ENCODE data around the gene STK16.
"Not testable (repeated sequence)": the region's sequence is repeated elsewhere in the genome, so short reads cannot be mapped to it uniquely, and the experiment has no call there.

The STK16 gene

GRCh38 chr2:219246559-219246958, 1.3 kb downstream of the STK16 start:
- DNase-seq: no peak

DNA sequence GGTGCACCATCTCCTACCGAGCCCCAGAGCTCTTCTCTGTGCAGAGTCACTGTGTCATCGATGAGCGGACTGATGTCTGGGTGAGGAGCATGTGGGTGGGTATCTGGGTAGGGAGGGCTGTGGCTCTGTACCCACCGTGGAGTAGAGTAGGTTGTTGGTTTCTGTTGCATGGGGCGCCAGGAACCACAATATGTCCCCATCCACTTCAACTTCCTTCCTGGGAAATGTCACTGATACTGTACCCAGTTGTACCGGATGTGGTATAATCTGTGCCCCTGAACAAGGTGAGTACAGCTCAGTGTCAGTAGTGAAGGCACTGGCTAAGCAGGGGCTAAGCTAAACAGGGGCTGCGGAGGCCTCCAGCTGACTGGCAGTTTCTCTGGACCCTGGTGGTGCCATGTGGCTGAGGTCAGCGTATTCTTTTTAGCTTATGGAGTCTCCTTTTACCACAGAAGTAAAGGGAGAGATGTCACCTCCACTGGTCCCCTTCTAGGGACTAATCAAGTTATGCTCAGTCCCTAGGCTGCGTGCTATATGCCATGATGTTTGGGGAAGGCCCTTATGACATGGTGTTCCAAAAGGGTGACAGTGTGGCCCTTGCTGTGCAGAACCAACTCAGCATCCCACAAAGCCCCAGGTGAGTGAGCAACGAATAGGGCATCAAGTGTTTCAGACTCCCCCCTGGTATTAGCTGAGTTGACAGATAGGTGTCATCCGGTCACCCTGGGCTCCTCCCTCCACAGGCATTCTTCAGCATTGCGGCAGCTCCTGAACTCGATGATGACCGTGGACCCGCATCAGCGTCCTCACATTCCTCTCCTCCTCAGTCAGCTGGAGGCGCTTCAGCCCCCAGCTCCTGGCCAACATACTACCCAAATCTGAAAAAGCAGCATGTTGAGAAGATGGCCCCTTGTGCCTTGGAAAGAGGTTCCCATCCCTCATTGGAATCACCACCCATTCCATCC, 2.7 kb downstream of the STK16 start:
- DNase-seq: peak; percentile 44

DNA sequence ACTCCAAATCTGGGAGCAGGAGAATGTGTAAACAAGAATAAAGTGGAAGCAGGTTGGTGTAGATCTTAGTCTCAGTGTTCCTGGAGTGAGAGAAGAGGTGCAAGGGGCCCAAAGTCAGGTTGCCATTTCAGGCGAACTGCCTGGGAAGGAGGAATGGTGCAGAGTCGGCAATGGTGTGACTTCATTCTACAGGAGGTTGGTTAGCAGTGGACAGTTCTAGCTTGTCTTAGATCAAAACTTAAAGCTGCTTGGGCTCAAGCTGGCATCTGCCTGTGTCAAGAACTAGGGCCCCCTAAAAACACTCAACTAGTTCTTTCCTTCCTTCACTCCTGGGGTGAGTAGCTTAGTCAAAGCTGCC, 3.5 kb downstream of the STK16 start:
- DNase-seq: no peak

DNA sequence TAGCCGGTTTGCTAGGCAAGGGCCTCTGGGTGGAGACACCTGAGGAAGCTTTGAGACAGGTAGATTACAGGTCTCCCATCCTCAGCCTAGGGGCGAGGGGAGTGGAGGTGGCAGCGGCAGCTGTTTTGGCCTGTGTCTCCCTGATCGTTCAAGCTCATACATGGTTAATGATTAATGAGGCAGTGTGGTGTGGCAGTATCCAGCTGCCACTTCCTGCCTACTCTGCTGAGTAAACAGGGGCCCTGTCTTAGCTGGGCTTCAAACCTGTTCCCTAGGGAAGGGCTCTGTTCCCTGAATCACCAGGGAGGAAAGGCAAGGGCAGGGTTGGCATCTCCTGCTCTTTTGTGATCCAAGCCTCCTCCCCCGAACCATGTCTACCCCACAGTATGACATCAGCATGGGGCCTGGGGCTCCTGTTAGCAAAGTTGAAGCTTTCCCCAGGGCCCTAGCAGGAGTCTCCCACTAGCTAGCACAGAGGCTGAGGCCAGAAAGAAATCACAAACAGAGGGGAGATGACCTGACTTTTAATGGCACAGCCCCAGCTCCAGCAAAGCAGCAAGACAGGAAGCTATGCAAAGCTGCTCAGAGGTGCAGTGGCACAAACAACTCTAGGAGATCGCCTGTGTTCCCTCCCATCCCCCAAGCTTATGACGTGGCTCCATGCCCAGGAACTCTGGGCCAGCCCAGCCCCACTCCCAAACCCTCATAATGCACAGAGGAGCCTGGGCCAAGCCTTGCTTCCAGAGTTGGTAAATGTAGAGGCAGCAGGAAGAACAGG, 4.1 kb downstream of the STK16 start:
- peak; percentile 43 for DNase-seq

- peak; percentile 48 for DNase-seq
These were observed 4.9 kb downstream of the STK16 start for GRCh38 chr2:219250049-219250781.

DNA sequence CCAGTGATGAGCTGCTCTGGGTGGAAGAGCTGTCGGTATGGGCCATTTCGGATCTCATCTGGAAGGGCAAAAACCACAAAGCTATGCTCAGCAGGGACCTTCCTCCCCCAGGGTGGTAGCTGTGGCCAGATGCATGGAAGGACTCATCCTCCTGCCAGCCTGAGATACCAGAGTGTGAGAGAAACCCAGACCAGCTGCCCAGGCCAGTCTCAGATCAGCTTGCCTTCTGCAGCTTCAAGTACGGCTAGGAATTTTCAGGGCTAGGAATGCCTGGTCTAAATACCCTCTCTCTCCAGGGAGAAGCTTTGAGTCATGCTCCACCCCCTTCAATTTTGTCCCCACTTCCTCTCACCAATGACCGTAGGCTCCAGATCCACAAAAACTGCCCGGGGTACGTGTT, 6.4 kb downstream of the STK16 start:
- DNase-seq: peak; percentile 27

DNA sequence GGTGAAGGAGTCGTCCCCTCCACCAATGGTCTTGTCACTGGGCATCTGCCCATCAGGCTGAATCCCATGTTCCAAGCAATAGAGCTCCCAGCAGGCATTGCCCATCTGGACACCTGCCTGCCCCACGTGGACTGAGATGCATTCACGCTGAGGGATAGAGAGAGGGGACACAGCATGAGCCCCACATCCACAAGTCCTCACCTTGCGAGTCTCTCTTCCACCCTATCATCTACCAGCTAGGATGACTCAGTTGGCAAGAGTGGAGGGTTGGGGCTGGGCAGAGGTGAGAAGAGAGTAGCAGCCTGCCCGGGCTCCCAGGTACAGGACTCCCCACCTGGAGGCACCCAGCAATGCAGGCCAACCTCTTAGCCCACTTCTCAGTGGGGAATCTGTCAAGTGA, 6.8 kb downstream of the STK16 start:
- no peak for DNase-seq

GRCh38 chr2:219252570-219252899, 7.3 kb downstream of the STK16 start:
- DNase-seq: no peak

DNA sequence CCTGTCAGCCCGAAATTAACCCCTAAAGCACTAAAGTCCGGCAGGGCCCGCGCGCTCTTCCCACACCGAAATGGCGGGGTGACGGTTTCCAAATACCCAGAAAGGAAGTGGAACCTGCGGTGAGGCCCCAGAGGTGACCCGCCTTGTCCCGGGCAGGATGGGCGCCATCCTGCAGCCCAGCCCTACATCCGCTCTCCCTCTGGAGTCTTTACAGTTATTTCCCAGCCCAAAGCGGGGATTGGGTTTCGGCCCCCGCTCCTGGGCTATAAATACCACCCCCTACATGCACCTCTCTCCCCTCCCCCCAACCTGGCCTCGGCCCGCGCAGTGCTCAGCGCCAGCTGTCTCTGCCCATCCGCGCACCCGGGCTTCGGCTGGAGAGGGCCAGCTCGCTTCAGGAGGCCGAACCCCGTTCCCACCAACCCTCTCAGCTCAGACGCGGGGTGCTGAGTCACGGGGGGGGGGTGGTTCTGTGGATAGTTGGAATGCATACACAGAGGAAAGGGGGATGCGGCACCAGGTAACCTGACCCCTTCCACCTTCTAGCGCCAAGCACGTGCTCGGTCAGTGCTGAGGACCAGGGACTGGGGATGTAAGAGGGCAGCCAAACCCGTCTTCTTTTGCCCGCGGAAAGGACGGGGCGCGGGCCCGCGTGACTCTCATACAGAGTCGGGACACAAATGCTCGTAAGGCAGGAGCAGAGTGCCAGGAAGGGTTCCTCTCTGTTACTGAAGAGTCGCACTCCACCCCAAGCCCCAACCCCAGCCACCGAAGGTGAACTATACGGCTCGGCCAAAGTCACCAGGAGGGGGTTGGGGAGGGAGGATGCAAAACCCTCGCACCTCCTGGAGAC, 7.8 kb downstream of the STK16 start, which contains the start of gene TUBA4B:
TUBA4B (plus strand) TSS at position 344 of the 853 bp plus-strand sequence; CDS start at position 509, 165 bp downstream.
- peak; percentile 67 for DNase-seq

DNA sequence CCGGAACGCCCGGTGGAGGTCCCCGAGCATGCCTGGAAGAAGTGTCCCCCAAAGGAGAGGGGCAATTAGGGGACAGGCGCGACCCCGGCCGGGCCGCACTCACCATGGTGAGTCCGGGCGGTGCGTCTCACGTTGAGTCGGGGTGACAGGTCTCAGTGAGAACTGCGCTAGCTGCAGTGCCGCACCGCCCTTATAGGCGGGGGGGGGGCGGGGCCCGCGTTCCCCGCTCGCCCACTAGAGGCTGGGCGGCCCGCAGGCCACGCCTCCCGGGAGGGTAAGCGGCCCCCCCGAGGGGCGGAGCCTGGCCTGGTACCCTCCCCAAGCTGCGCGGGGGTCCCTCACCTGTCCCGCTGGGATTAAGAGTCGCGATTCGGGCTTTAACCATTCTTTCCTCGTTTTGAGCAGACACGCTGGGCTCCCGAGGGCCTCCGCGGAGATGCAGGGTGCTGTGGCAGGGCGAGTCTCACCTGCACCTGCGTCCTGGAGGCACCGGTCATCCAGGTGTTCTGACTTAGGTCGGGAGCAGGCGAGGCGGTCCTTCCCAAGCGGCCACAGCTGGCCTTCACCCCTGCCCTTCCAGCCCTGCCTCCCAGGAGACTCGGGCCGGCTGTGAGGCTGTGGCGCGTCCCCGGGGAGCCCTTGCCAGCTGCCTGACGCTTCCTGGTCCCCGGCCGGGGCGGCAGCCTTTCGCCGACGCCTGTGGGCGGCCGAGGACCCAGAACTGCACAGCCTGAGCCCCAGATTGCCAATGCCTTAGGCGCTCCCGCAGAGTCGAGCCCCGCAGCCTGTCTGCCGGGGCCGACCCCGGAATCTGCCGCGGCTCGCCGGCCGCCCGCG, 8.7 kb downstream of the STK16 start, which contains the start of gene TUBA4A:
TUBA4A (minus strand) TSS at position 166 of the 837 bp plus-strand sequence; CDS start at position 106, 60 bp downstream.
- DNase-seq: peak; percentile 69

- peak; percentile 81 for DNase-seq
These were observed 9.4 kb downstream of the STK16 start for GRCh38 chr2:219254590-219255201.

- DNase-seq: not testable (repeated sequence)
These were observed 13.7 kb downstream of the STK16 start for GRCh38 chr2:219258942-219259341.

DNA sequence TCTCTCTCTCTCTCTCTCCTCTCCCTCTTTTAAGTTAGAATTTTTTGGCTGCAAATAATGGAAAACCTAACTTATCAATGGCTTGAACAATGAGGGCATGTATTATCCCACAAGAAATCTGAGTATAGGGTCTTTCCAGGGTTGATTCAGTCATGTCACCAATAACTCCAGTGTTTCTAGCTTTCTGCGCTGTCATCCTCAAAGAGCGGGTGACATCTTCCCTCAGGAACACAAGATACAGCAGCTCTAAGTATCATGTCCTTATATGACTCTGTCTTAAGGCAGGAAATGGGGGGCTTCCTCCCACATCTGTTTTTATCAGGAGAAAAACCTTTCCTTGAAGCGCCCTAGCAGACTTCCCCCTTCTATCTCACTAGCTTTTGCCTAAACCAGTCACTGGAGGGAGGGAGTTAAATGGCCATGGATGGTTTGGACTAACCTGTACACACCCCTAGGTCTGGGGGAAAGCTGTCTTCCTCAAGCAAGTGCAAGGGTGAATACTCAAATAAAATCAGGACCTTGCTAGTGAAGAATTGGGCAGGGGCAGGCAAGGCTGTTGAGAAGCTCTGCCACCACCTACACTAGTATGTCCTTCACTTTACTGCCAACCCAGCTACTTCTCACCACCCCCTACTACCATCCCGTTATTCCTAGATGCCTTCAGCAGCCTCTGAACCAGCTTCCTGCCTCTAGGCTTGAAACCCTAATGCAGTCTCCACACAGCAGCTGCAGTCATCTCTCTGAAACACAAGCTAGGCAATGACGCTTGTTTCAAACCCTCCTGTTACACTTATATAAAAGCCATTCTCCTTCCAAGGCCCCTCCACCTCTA, 16.0 kb downstream of the STK16 start:
- DNase-seq: no peak

DNA sequence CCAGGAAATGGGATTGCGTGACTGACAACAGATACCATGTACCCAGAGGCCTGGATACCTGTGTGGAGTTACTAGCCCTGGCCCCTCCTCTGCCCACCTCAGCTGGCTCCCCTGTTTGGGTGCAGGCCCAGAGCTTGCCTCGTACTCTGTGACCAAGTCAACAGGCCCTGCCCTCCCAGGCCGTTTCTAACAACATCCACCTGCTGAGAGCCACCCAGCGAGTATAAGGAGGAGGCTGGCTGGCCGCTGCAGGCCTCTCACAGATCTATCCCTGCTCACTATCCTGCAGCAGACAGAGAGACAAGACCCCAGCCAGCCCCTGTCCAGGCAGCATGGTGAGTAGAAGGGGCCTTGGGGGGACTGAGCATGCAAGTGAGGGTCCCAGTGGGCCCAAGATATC, 21.0 kb downstream of the STK16 start:
- no peak for DNase-seq

DNA sequence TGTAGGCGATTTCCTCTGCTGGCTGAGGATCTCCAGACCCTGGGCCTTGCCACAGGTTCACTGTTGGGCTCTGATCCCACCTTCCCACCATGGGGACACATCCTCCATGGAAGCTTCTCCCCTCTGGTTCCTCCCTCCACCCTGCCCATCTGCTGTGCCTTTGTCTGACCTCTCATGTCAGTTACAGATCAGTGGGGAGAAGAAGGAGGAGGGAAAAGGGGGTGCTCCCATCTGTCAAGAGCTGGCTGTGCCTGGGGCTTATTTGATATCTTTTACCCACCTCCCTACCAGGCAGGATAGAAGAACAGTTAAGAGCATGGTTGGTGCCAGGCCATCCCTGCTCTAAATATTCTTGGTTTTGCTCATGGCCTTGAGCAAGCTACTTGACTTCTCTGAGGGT, 21.6 kb downstream of the STK16 start:
- DNase-seq: no peak

GRCh38 chr2:219268294-219268693, 23.0 kb downstream of the STK16 start:
- DNase-seq: no peak

DNA sequence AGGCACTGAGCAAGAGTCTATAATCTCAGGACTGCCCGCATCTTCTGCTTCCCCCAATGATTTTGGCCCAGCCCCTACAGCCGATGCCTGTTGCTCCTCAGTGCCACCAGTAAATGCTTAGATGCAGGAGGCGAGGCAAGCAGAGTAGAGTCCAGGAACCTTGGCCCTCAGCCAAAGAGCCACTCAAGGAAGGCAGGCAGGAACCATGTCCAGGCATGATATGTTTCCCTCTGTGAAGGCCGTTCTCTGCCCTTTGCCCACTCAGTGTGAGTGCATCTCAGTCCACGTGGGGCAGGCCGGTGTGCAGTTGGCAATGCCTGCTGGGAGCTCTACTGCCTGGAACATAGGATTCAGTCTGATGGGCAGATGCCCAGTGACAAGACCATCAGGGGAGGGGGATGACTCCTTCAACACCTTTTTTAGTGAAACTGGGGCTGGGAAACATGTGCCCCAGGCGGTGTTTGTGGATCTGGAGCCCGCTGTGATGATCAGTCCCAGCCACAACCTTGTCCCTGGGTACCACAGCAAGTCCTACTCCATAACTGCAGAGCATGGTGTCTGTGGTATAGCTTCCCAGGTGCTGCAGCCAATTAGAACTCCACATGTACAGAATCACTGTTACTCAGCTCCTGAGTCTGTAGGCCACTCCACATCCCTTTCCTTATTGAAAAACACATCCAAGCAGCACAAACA, 24.2 kb downstream of the STK16 start:
- no peak for DNase-seq

- DNase-seq: no peak
These were observed 24.7 kb downstream of the STK16 start for GRCh38 chr2:219270055-219270372.

- DNase-seq: no peak
These were observed 25.7 kb downstream of the STK16 start for GRCh38 chr2:219271021-219271420.

All from MV-4-11 (cell line).